IPS-20b (cell line): ENCODE results near the gene TNS1.

Source experiments
- H3K27ac ChIP-seq: one replicate; pipeline ENCODE4 v1.5.1; 2013; ENCODE audit warnings: low read length
- H3K27me3 ChIP-seq: 2 replicates; pipeline ENCODE4 v1.6.1; 2013; ENCODE audit warnings: mild to moderate bottlenecking, low read length, inconsistent platforms; ENCODE audit not compliant: insufficient read depth
- H3K36me3 ChIP-seq: 2 replicates; pipeline ENCODE4 v1.6.1; 2013; ENCODE audit warnings: low read depth, mild to moderate bottlenecking, inconsistent platforms, low read length, moderate library complexity; ENCODE audit not compliant: insufficient read depth
- H3K4me1 ChIP-seq: 2 replicates; pipeline ENCODE4 v1.6.1; 2013; ENCODE audit warnings: mild to moderate bottlenecking, control low read depth, inconsistent platforms, low read length, moderate library complexity; ENCODE audit not compliant: insufficient read depth
- H3K4me3 ChIP-seq: 2 replicates; pipeline ENCODE4 v1.5.1; 2013; ENCODE audit warnings: mild to moderate bottlenecking, low read length, inconsistent platforms
- H3K9ac ChIP-seq: 2 replicates; pipeline ENCODE4 v1.6.1; 2013; ENCODE audit warnings: low read depth, mild to moderate bottlenecking, inconsistent platforms, low read length, moderate library complexity
- H3K9me3 ChIP-seq: 2 replicates; pipeline ENCODE4 v1.6.1; 2013; ENCODE audit warnings: mild to moderate bottlenecking, low read depth, low read length, inconsistent platforms; ENCODE audit not compliant: insufficient read depth

TNS1 gene

DNA sequence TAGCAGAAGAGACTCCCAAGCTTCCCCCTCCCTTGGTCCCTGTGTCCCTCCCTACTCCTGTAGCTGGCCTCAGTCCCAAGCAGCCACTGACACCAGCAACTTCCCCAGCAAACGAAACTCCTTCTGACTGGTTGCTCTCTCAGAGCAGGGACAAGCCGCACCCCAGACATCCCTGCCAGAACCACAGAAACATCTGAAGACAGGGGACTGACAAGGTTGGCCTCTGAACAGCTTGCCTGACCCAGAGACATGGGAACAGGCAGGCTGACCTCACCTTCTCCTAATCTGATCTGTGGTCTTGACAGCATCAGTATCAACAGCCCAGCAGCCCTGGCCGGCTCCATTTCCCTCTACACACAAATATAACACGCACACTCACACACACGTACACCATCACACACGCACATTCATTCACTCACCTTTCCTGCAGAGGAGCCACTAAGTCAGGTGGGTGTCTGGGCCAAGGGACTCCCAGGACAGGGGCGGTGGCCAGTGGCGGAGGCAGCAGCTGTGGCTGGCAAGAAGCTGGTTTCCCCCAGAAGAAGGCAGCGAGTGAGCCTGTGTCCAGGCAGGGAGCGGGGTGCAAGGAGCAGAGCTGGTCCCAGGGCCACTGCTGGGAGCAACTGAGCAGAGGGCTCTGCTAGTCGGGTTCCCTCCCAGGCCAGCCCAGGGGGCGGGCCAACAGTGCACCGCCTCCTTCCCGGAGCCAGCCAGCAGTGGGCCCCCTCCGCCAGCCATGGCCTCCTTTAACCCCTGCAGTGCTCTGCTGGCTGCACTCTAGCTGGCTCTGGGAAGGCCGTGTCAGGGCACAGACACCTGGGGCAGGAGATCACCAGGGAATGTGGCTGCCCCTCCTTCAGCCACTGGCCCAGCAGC is 59.1 kb downstream of the TNS1 start:
- Histone ChIP-seq H3K4me3 (peak overlapping the region; percentile 46), H3K9me3 (no peaks in the 10 kb centered on the region), H3K4me1 (peaks cover 13% of the 10 kb centered on the region), H3K36me3 (no peaks in the 10 kb centered on the region), H3K27me3 (no peaks in the 10 kb centered on the region), H3K9ac (no peak overlapping the region; the same call in 1 of the 2 replicates), H3K27ac (no peak overlapping the region)

DNA sequence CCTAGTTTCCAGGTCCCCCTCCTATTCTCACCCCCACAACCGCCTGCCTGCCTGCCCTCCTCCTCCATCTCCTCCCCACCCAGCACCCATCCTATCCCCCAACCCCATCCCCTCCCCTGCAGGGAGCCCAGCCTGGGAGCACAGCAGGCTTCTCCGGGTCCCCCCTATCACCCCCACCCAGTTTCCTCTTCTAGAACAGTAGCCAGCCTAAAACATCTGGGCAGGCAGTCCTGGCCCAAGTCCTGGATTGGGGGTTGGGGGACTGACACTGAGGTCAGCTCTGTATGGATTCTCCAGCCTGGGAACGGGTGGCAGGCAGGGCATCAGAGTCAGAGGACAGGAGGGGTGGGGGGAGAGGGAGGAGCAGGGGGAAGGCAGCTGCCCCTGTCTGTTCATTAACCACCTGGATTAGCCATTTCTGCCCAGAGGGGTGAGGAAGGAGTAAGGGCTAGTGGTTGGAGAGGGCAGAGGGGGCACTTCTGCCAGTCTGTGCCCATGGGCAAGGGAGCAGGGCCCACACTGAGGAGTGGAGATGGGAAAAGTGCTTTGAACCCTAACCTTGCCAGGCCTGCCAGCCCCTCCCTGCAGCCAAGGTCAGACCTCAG is 60.0 kb downstream of the TNS1 start:
- Histone ChIP-seq H3K27me3 (no peaks in the 10 kb centered on the region), H3K9me3 (no peaks in the 10 kb centered on the region), H3K9ac (no peak overlapping the region), H3K4me1 (peaks cover 9% of the 10 kb centered on the region), H3K4me3 (no peak overlapping the region), H3K36me3 (no peaks in the 10 kb centered on the region), H3K27ac (no peak overlapping the region)

DNA sequence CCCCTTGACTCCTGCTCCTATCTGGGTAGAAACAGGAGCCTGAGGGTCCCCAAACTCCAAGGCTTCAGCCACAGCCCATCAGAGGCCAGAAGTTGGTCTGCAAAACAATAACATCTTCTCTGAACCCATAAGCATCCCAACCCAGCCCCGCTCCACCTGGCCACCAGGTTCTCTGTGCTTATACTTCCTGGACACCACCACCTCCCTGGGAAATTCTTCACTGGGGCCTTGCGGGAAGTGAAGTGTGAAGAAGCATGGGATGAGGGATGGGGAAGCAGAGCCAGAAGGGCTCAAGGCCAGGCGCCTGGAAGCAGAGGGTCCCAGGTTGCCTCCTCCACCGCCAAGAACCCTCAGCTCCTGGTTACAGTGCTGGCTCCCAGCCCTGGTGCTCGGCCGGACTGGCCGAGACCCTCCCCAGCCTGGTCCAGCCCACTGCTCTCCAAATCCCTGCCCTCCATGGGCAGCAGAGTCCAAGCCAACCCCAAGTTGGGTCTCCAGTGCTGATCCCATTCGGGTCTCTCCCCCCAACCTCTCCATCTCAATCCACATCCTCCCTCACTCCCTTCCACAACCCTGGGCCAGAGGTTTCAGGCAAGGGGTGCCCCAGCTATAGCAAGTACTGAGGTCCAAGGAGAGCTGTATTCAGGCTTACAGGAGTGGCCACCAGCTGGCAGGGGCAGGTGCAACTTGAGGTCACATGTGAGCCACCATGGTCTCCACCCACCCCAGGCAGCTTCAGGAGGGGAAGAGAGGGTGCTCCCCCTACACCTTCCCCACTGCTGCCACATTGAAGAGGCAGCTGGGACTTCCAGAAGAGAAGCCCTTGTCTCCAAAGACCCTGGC is 60.7 kb downstream of the TNS1 start:
- Histone ChIP-seq H3K9me3 (no peaks in the 10 kb centered on the region), H3K27me3 (no peaks in the 10 kb centered on the region), H3K4me3 (no peak overlapping the region), H3K9ac (no peak overlapping the region), H3K27ac (no peak overlapping the region), H3K4me1 (peaks cover 14% of the 10 kb centered on the region), H3K36me3 (no peaks in the 10 kb centered on the region)

DNA sequence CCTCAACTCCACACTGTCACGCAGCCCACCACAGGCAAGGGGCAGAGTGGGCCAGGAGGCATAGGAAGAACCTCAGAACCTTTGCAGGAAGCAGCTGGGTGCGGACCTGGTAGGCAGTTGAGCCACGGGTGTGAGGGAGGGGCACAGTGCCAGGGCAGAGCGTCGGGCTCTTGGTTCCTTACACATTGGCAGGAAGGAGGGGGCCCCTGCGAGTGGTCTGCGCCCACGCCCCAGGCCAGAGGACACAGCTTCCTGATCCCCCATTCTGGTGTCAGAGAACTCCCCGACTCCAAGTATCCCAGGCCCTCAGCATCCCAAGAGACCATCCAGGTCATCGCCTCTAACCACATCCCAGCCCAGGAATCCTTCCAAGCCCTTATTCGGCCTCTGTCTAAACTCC is 61.5 kb downstream of the TNS1 start:
- Histone ChIP-seq H3K4me3 (no peak overlapping the region), H3K4me1 (peaks cover 17% of the 10 kb centered on the region), H3K27me3 (no peaks in the 10 kb centered on the region)

GRCh38 chr2:217940261-217941220 is 62.3 kb downstream of the TNS1 start:
- no peak overlapping the region for H3K9ac ChIP-seq
- H3K9me3 ChIP-seq = no peaks in the 10 kb centered on the region
- H3K27me3 ChIP-seq = no peaks in the 10 kb centered on the region
- no peak overlapping the region for H3K27ac ChIP-seq
- H3K4me3 ChIP-seq = no peak overlapping the region
- H3K36me3 ChIP-seq = no peaks in the 10 kb centered on the region
- H3K4me1 ChIP-seq = peaks cover 25% of the 10 kb centered on the region

More for the DNA sequence above, 61.5 kb downstream of the TNS1 start:
- H3K9ac ChIP-seq = no peak overlapping the region
- no peaks in the 10 kb centered on the region for H3K9me3 ChIP-seq
- no peak overlapping the region for H3K27ac ChIP-seq
- no peaks in the 10 kb centered on the region for H3K36me3 ChIP-seq

DNA sequence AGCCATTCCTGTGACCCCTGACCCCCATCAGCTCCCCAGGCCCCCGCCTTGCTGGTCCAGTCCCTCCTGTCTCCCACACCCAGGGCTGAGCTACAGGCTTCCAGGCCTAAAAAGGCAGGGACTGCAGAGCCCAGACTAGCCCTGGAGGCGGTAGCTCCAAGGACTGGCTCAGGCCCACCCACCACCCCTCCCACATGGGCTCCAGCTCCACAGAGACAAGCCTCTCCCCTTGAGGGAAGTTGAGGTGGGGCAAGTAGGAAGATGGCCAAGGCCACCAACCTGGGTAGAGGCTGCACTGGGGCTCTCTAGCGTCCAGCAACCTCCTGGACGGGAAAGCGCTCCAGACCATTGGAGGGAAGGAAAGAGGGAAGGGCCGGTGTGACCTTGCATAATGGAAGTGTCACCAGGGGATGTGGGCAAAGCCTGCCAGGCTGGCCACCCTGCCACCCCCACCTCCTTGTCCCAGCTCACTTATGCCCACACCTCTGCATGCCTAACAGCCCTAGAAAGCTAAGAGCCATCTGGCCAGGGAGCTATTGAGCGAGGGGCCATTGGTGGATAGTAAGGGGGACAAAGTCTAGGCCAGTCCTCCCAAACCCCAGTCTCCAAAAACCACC is 63.1 kb downstream of the TNS1 start:
- no peak overlapping the region for H3K4me3 ChIP-seq
- H3K27ac ChIP-seq = no peak overlapping the region
- H3K9me3 ChIP-seq = no peaks in the 10 kb centered on the region
- peaks cover 33% of the 10 kb centered on the region for H3K4me1 ChIP-seq
- H3K27me3 ChIP-seq = no peaks in the 10 kb centered on the region
- no peak overlapping the region for H3K9ac ChIP-seq
- no peaks in the 10 kb centered on the region for H3K36me3 ChIP-seq

- H3K4me1 ChIP-seq = peaks cover 36% of the 10 kb centered on the region
- H3K27ac ChIP-seq = no peak overlapping the region
- H3K4me3 ChIP-seq = no peak overlapping the region
- no peak overlapping the region for H3K9ac ChIP-seq
- H3K27me3 ChIP-seq = no peaks in the 10 kb centered on the region
- no peaks in the 10 kb centered on the region for H3K9me3 ChIP-seq
- no peaks in the 10 kb centered on the region for H3K36me3 ChIP-seq
Measured at GRCh38 chr2:217939220-217939619, 63.6 kb downstream of the TNS1 start.

GRCh38 chr2:217938036-217938435 is 64.8 kb downstream of the TNS1 start:
- H3K36me3 ChIP-seq = no peaks in the 10 kb centered on the region
- no peaks in the 10 kb centered on the region for H3K9me3 ChIP-seq
- H3K27ac ChIP-seq = no peak overlapping the region
- H3K4me1 ChIP-seq = peaks cover 31% of the 10 kb centered on the region
- no peak overlapping the region for H3K4me3 ChIP-seq
- 0 out of 2 replicates have a peak overlapping the region, but pooled peaks have one; percentile 4 for H3K9ac ChIP-seq
- no peaks in the 10 kb centered on the region for H3K27me3 ChIP-seq

GRCh38 chr2:217937446-217937845 is 65.3 kb downstream of the TNS1 start:
- Histone ChIP-seq H3K27me3 (no peaks in the 10 kb centered on the region), H3K36me3 (no peaks in the 10 kb centered on the region), H3K9ac (0 out of 2 replicates have a peak overlapping the region, but pooled peaks have one; percentile 4), H3K27ac (no peak overlapping the region), H3K4me3 (no peak overlapping the region), H3K4me1 (peaks cover 31% of the 10 kb centered on the region), H3K9me3 (no peaks in the 10 kb centered on the region)

DNA sequence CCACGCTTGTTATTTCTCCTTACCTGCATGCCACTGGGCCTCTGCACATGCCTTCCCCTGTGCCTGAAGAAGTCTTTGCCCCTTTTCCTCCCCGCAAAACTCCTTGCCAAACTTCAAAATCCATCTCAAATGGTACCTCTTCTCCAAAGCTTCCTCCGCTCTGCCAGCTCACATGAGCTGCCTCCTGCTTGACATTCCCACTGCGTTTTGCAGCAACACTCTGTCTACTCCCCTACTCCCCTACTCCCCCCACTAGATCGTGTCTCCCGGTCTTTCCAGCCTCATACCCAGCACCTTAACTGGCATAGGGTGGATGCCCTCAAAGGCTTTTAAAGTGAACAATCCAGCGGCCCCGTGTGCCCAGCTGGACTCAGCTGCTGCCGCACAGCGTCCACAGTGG is 65.8 kb downstream of the TNS1 start:
- no peak overlapping the region for H3K27ac ChIP-seq
- peaks cover 31% of the 10 kb centered on the region for H3K4me1 ChIP-seq
- peak overlapping the region; percentile 1; the same call in 1 of the 2 replicates for H3K9ac ChIP-seq
- H3K9me3 ChIP-seq = no peaks in the 10 kb centered on the region
- no peaks in the 10 kb centered on the region for H3K27me3 ChIP-seq
- H3K36me3 ChIP-seq = no peaks in the 10 kb centered on the region
- no peak overlapping the region for H3K4me3 ChIP-seq
